HG02885 (cell line): Measurements from ENCODE around the gene ADAMTS13.

Experiments used
- ATAC-seq: cut with Tn5 transposase; IDR thresholded peaks from one replicate; pipeline ENCODE4 v1.9.1; 2021; ENCODE audit warnings: mild to moderate bottlenecking; ENCODE audit not compliant: unreplicated experiment, poor library complexity

The ADAMTS13 gene

GRCh38 chr9:133468374-133468773, 46.2 kb downstream of the ADAMTS13 start:
- no peak for ATAC-seq

- ATAC-seq, result no peak
These were observed 46.7 kb downstream of the ADAMTS13 start for GRCh38 chr9:133468777-133469421.

GRCh38 chr9:133470427-133470924, 48.3 kb downstream of the ADAMTS13 start:
- ATAC-seq, result no peak

- no peak for ATAC-seq
These were observed 48.8 kb downstream of the ADAMTS13 start for GRCh38 chr9:133470988-133471387.

GRCh38 chr9:133471551-133472276, 49.5 kb downstream of the ADAMTS13 start:
- ATAC-seq, result no peak

GRCh38 chr9:133472277-133472645, 50.1 kb downstream of the ADAMTS13 start:
- no peak for ATAC-seq

- no peak for ATAC-seq
These were observed 50.7 kb downstream of the ADAMTS13 start for GRCh38 chr9:133472753-133473378.

GRCh38 chr9:133473743-133474142, 51.6 kb downstream of the ADAMTS13 start:
- no peak for ATAC-seq

- no peak for ATAC-seq
These were observed 52.0 kb downstream of the ADAMTS13 start for GRCh38 chr9:133474215-133474614.

- no peak for ATAC-seq
These were observed 52.7 kb downstream of the ADAMTS13 start for GRCh38 chr9:133474853-133475252.

- no peak for ATAC-seq
These were observed 53.3 kb downstream of the ADAMTS13 start for GRCh38 chr9:133475292-133476012.

- ATAC-seq, result no peak
These were observed 54.1 kb downstream of the ADAMTS13 start for GRCh38 chr9:133476036-133476931.

GRCh38 chr9:133476941-133477340, 54.8 kb downstream of the ADAMTS13 start:
- ATAC-seq, result no peak

- no peak for ATAC-seq
These were observed 55.3 kb downstream of the ADAMTS13 start for GRCh38 chr9:133477461-133477860.

- ATAC-seq, result peak; percentile 31
These were observed 56.1 kb downstream of the ADAMTS13 start for GRCh38 chr9:133477992-133478850.

- ATAC-seq, result peak; percentile 97
These were observed 56.9 kb downstream of the ADAMTS13 start, which contains the start of gene SLC2A6 for GRCh38 chr9:133478851-133479711. Gene SLC2A6, minus strand, starts transcription at chr9:133479099. Its CDS starts 40 bp downstream, at chr9:133479059.

GRCh38 chr9:133483611-133484010, 61.4 kb downstream of the ADAMTS13 start:
- ATAC-seq, result no peak
